Measurements from ENCODE around the gene SMIM23. TPM values are rescaled to one million over a fixed set of nuclear protein-coding genes. Genes with fewer than 3 reads are reported as not detected.

Gene SMIM23
- total RNA-seq, 2 donors from 2014 or later = not detected

DNA sequence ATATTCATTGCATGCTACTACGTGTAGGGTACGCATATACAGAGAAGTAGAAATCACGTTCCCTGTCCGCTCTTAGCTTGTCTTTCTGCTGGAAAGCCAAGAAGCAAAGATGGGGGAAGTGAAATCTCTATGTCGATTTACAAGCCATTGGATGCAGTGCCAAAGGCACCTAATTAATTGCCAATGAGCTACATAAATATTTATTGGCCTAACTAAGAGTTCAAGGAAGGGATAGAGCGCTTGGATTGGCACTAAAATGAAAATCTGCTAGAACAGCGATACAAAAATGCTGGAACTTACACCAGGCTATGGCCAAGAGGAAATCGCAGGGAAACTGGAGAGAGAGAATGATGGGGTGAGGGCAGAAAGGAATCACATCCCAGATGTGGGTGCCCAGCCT, 10.8 kb downstream of the SMIM23 start:
- no peak overlapping the region for H3K4me3 ChIP-seq
- TF ChIP-seq, protein P1, sequence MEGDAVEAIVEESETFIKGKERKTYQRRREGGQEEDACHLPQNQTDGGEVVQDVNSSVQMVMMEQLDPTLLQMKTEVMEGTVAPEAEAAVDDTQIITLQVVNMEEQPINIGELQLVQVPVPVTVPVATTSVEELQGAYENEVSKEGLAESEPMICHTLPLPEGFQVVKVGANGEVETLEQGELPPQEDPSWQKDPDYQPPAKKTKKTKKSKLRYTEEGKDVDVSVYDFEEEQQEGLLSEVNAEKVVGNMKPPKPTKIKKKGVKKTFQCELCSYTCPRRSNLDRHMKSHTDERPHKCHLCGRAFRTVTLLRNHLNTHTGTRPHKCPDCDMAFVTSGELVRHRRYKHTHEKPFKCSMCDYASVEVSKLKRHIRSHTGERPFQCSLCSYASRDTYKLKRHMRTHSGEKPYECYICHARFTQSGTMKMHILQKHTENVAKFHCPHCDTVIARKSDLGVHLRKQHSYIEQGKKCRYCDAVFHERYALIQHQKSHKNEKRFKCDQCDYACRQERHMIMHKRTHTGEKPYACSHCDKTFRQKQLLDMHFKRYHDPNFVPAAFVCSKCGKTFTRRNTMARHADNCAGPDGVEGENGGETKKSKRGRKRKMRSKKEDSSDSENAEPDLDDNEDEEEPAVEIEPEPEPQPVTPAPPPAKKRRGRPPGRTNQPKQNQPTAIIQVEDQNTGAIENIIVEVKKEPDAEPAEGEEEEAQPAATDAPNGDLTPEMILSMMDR (IDR thresholded peaks at IDR 0.05) = no peak
- no peak for TF ChIP-seq POLR2A (IDR thresholded peaks at IDR 0.05)
- 80 to 87% methylated on average over 8 of the region's 8 CpGs for WGBS, 2 donors
- no peaks in the 10 kb centered on the region for H3K36me3 ChIP-seq (replicated peaks in 1 of 2; ENCODE audit: insufficient read depth in 1 of 2, low read depth in 2 of 2)
- intact Hi-C loops (cut with DNase I) = no loop called here
- no peaks in the 10 kb centered on the region for H3K27me3 ChIP-seq
- no peaks in the 10 kb centered on the region for H3K4me1 ChIP-seq
- no peak overlapping the region for H3K27ac ChIP-seq
- no peaks in the 10 kb centered on the region for H3K9me3 ChIP-seq
- no peak for ATAC-seq
- no peak for DNase-seq

DNA sequence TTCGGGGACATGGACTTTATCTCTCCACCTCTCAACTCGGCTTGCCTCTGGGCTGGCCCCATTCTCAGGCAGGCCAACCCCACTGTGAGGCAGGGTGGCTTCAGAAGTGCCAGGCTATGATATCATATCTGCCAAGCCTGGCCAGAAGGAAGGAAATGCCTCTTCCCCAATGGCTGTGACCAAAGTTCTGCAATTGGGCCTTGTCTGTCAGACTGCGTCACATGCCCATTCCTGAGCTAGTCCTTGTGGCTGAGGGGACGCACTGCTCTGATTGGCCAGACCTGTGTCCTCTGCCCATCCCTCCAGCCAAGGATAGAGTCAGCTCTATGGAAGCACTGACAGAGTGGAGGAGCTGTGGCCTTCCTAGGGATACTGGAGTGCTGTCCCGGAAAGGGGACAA, 11.9 kb downstream of the SMIM23 start:
- no peak overlapping the region for H3K4me3 ChIP-seq
- H3K4me1 ChIP-seq = no peaks in the 10 kb centered on the region
- DNase-seq = no peak
- H3K27me3 ChIP-seq = no peaks in the 10 kb centered on the region
- H3K36me3 ChIP-seq (replicated peaks in 1 of 2; ENCODE audit: insufficient read depth in 1 of 2, low read depth in 2 of 2) = no peaks in the 10 kb centered on the region
- 66 to 80% methylated on average over 5 of the region's 5 CpGs for WGBS, 2 donors
- TF ChIP-seq, protein P1 (IDR thresholded peaks at IDR 0.05) = no peak
- no peak for TF ChIP-seq POLR2A (IDR thresholded peaks at IDR 0.05)
- no peak for ATAC-seq
- H3K27ac ChIP-seq = no peak overlapping the region
- H3K9me3 ChIP-seq = no peaks in the 10 kb centered on the region
- intact Hi-C loops (cut with DNase I) = no loop called here

DNA sequence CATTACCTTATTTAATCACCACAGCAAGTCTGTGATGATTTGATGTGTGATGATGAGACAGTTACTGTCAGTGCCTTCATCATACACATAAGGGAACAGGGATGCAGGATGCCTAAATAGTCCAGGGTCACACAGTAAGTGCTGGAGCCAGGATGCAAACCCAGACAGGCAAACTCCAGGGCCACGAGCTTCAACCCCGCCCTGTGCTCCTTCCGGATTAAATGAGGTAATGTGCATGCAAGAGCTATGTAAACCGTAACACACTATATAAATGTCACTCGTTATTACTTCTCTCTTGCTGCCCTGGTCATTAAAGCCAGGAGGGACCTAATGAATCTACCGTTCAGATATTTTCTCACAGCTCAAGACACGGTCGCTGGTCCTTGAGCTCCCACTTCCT, 12.8 kb downstream of the SMIM23 start:
- DNase-seq (no peak), ATAC-seq (no peak)
- Histone ChIP-seq H3K36me3 (replicated peaks in 1 of 2; ENCODE audit: insufficient read depth in 1 of 2, low read depth in 2 of 2) (no peaks in the 10 kb centered on the region), H3K27ac (no peak overlapping the region), H3K4me1 (no peaks in the 10 kb centered on the region), H3K9me3 (no peaks in the 10 kb centered on the region), H3K4me3 (no peak overlapping the region), H3K27me3 (no peaks in the 10 kb centered on the region)
- 78 to 80% methylated on average over 8 of the region's 8 CpGs for WGBS, 2 donors
- TF ChIP-seq, protein P1 (IDR thresholded peaks at IDR 0.05) = no peak
- TF ChIP-seq POLR2A (IDR thresholded peaks at IDR 0.05) = no peak
- intact Hi-C loops (cut with DNase I) = no loop called here

DNA sequence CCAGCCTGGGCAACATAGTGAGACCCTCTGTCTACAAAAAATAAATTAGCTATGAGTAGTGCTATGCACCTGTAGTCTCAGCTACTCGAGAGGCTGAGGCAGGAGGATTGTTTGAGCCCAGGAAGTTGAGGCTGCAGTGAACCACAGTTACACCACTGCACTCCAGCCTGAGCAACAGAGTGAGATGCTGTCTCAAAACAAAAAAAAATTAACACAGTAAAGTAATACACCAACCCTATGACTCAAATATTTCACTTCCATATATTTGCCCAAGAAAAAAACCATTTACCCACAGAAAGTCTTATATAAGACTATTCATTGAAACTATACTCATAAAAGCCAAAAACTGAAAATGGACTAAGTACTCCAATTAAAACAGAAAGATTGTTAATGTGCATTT, 16.2 kb downstream of the SMIM23 start:
- peaks cover 0 to 3% of the 10 kb centered on the region in 2 donors for H3K27me3 ChIP-seq
- DNase-seq (no peak), ATAC-seq (no peak)
- 76 to 92% methylated on average over 1 of the region's 1 CpG for WGBS, 2 donors
- H3K4me1 ChIP-seq = no peaks in the 10 kb centered on the region
- H3K4me3 ChIP-seq = no peak overlapping the region
- intact Hi-C loops (cut with DNase I) = no loop called here
- no peak overlapping the region for H3K27ac ChIP-seq
- TF ChIP-seq, protein P1 (IDR thresholded peaks at IDR 0.05) = no peak
- TF ChIP-seq POLR2A (IDR thresholded peaks at IDR 0.05) = no peak
- no peaks in the 10 kb centered on the region for H3K9me3 ChIP-seq
- H3K36me3 ChIP-seq (replicated peaks in 1 of 2; ENCODE audit: insufficient read depth in 1 of 2, low read depth in 2 of 2) = no peaks in the 10 kb centered on the region

DNA sequence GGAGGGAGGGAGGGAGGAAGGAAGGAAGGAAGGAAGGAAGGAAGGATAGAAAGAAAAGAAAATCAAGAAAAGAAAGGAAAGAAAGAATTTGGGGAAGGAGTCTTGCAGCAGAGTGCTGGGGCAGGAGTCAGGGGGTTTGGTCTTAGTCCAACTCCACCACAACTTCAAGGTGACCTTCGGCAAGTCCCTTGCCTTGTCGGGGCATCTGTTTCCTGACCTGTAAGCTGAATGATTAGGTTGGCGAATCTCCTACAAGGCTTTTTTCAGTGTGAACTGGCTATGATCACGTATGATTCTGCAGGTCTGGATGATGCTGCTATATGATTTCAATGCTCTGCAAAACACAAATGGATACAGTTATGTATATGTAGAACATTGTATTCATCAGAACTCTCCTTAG, 20.1 kb downstream of the SMIM23 start:
- DNase-seq = no peak
- no peaks in the 10 kb centered on the region for H3K36me3 ChIP-seq (replicated peaks in 1 of 2; ENCODE audit: insufficient read depth in 1 of 2, low read depth in 2 of 2)
- H3K4me1 ChIP-seq = no peaks in the 10 kb centered on the region
- no peak for ATAC-seq
- H3K4me3 ChIP-seq = no peak overlapping the region
- no peak overlapping the region for H3K27ac ChIP-seq
- no peaks in the 10 kb centered on the region for H3K9me3 ChIP-seq
- H3K27me3 ChIP-seq = peaks cover 0 to 5% of the 10 kb centered on the region in 2 donors
- no peak for TF ChIP-seq POLR2A (IDR thresholded peaks at IDR 0.05)
- TF ChIP-seq, protein P1 (IDR thresholded peaks at IDR 0.05) = no peak
- WGBS, 2 donors = 53 to 80% methylated on average over 4 of the region's 4 CpGs
- intact Hi-C loops (cut with DNase I) = no loop called here

All from body of pancreas (tissue), 4 donors.